HL-60 (cell line): ENCODE results near the gene AKAP8.

ENCODE experiments used
- TF ChIP-seq, protein P1 (sequence below): IDR thresholded peaks from one replicate; pipeline ENCODE4 v1.5.1; 2011; ENCODE audit warnings: low read length, control low read depth, inconsistent platforms; ENCODE audit not compliant: insufficient read depth
- TF ChIP-seq, protein P2 (sequence below): IDR thresholded peaks from 2 replicates; pipeline ENCODE4 v1.6.1; 2012; ENCODE audit warnings: low read depth; ENCODE audit not compliant: insufficient replicate concordance

DNA sequence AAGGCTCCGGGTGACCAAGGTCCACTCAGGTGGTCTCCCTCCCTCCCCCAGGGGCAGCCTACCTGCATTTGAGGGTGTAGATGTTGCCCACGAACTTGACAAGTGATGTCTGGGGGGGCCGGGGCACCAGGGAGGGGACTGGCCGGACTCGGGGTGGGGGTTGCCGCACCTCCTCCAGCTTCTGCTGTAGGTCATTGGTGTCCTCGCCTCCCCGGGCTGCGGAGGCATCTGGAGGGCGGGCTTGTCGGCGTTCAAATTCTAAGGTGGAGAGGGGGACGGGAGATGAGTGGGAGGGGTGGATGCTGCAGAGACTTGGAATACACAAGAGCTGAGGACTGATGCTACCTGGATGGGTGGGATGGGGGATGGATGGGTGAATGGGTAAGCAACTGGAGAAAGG is 44.5 kb upstream of the AKAP8 start:
- TF ChIP-seq, protein P1, sequence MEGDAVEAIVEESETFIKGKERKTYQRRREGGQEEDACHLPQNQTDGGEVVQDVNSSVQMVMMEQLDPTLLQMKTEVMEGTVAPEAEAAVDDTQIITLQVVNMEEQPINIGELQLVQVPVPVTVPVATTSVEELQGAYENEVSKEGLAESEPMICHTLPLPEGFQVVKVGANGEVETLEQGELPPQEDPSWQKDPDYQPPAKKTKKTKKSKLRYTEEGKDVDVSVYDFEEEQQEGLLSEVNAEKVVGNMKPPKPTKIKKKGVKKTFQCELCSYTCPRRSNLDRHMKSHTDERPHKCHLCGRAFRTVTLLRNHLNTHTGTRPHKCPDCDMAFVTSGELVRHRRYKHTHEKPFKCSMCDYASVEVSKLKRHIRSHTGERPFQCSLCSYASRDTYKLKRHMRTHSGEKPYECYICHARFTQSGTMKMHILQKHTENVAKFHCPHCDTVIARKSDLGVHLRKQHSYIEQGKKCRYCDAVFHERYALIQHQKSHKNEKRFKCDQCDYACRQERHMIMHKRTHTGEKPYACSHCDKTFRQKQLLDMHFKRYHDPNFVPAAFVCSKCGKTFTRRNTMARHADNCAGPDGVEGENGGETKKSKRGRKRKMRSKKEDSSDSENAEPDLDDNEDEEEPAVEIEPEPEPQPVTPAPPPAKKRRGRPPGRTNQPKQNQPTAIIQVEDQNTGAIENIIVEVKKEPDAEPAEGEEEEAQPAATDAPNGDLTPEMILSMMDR: no peak
- TF ChIP-seq, protein P2, sequence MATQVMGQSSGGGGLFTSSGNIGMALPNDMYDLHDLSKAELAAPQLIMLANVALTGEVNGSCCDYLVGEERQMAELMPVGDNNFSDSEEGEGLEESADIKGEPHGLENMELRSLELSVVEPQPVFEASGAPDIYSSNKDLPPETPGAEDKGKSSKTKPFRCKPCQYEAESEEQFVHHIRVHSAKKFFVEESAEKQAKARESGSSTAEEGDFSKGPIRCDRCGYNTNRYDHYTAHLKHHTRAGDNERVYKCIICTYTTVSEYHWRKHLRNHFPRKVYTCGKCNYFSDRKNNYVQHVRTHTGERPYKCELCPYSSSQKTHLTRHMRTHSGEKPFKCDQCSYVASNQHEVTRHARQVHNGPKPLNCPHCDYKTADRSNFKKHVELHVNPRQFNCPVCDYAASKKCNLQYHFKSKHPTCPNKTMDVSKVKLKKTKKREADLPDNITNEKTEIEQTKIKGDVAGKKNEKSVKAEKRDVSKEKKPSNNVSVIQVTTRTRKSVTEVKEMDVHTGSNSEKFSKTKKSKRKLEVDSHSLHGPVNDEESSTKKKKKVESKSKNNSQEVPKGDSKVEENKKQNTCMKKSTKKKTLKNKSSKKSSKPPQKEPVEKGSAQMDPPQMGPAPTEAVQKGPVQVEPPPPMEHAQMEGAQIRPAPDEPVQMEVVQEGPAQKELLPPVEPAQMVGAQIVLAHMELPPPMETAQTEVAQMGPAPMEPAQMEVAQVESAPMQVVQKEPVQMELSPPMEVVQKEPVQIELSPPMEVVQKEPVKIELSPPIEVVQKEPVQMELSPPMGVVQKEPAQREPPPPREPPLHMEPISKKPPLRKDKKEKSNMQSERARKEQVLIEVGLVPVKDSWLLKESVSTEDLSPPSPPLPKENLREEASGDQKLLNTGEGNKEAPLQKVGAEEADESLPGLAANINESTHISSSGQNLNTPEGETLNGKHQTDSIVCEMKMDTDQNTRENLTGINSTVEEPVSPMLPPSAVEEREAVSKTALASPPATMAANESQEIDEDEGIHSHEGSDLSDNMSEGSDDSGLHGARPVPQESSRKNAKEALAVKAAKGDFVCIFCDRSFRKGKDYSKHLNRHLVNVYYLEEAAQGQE: no peak
